Measurements from ENCODE around the gene RXRA.

Gene RXRA

GRCh38 chr9:134351606-134352176 lies 25.4 kb downstream of the RXRA start:
- TF ChIP-seq TAF1 (IDR thresholded peaks at IDR 0.05; ENCODE audit: borderline replicate concordance, insufficient read depth, low read length) (no peak), SIN3A (IDR thresholded peaks at IDR 0.05; ENCODE audit: borderline replicate concordance, insufficient read depth, low read length) (no peak)

GRCh38 chr9:134352247-134352933 lies 26.1 kb downstream of the RXRA start:
- TF ChIP-seq REST (IDR thresholded peaks at IDR 0.05; ENCODE audit: insufficient read depth in 1 of 2, low read depth in 2 of 2, low read length in 2 of 2), result no peak
- TF ChIP-seq FOXP2 (optimal IDR thresholded peaks at IDR 0.05; ENCODE audit: borderline replicate concordance, extremely low read depth, extremely low read length, insufficient read depth), result no peak
- TF ChIP-seq SIN3A (IDR thresholded peaks at IDR 0.05; ENCODE audit: borderline replicate concordance, insufficient read depth, low read length), result no peak
- no peak for TF ChIP-seq TAF1 (IDR thresholded peaks at IDR 0.05; ENCODE audit: borderline replicate concordance, insufficient read depth, low read length)
- TF ChIP-seq POLR2AphosphoS5 (IDR thresholded peaks at IDR 0.05; ENCODE audit: low read depth, low read length), result no peak

GRCh38 chr9:134353539-134353938 lies 27.3 kb downstream of the RXRA start:
- TF ChIP-seq POLR2AphosphoS5 (IDR thresholded peaks at IDR 0.05; ENCODE audit: low read depth, low read length) (no peak), REST (IDR thresholded peaks at IDR 0.05; ENCODE audit: insufficient read depth in 1 of 2, low read depth in 2 of 2, low read length in 2 of 2) (no peak), SIN3A (IDR thresholded peaks at IDR 0.05; ENCODE audit: borderline replicate concordance, insufficient read depth, low read length) (no peak), TAF1 (IDR thresholded peaks at IDR 0.05; ENCODE audit: borderline replicate concordance, insufficient read depth, low read length) (no peak), FOXP2 (optimal IDR thresholded peaks at IDR 0.05; ENCODE audit: borderline replicate concordance, extremely low read depth, extremely low read length, insufficient read depth) (no peak)

GRCh38 chr9:134355158-134355557 lies 28.9 kb downstream of the RXRA start:
- TF ChIP-seq SIN3A (IDR thresholded peaks at IDR 0.05; ENCODE audit: borderline replicate concordance, insufficient read depth, low read length) (no peak), POLR2AphosphoS5 (IDR thresholded peaks at IDR 0.05; ENCODE audit: low read depth, low read length) (no peak), REST (IDR thresholded peaks at IDR 0.05; ENCODE audit: insufficient read depth in 1 of 2, low read depth in 2 of 2, low read length in 2 of 2) (no peak), FOXP2 (optimal IDR thresholded peaks at IDR 0.05; ENCODE audit: borderline replicate concordance, extremely low read depth, extremely low read length, insufficient read depth) (no peak), TAF1 (IDR thresholded peaks at IDR 0.05; ENCODE audit: borderline replicate concordance, insufficient read depth, low read length) (no peak)

GRCh38 chr9:134355561-134356279 lies 29.5 kb downstream of the RXRA start:
- TF ChIP-seq POLR2AphosphoS5 (IDR thresholded peaks at IDR 0.05; ENCODE audit: low read depth, low read length) (no peak), REST (IDR thresholded peaks at IDR 0.05; ENCODE audit: insufficient read depth in 1 of 2, low read depth in 2 of 2, low read length in 2 of 2) (no peak), TAF1 (IDR thresholded peaks at IDR 0.05; ENCODE audit: borderline replicate concordance, insufficient read depth, low read length) (no peak), SIN3A (IDR thresholded peaks at IDR 0.05; ENCODE audit: borderline replicate concordance, insufficient read depth, low read length) (no peak), FOXP2 (optimal IDR thresholded peaks at IDR 0.05; ENCODE audit: borderline replicate concordance, extremely low read depth, extremely low read length, insufficient read depth) (no peak)
